Stimulated activated CD8-positive, alpha-beta memory T cell treated with anti-CD3 and anti-CD28 coated beads, Interleukin-7, amount 100 ng/mL, for 24 hours (primary cell): ENCODE data around the gene FSD1L.

Experiments used
- DNase-seq: peaks from one replicate; pipeline ENCODE4 v3.0.0-alpha.2; 2020; ENCODE audit warnings: low read depth

Gene FSD1L

GRCh38 chr9:105435453-105435852 lies 12.4 kb upstream of the FSD1L start:
- DNase-seq: no peak

DNA sequence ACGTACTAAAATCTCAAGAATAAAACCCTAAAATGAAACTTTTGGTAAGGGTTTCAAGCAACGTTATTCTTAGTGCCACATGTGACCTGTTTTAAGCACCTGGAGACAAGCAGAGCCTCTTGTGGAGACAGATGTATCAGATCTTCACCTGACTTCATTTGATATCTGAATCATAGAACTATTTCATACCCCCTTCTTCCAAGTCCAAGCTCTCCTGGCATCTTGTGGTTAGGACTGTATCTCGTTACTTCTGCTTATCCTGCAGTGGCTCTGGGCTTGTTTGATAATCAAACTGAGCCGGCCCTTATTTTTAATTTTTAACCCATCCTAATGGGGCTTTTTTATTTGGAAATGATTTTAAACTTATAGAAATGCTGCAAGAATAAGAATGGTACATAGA lies 11.1 kb upstream of the FSD1L start:
- no peak for DNase-seq

DNA sequence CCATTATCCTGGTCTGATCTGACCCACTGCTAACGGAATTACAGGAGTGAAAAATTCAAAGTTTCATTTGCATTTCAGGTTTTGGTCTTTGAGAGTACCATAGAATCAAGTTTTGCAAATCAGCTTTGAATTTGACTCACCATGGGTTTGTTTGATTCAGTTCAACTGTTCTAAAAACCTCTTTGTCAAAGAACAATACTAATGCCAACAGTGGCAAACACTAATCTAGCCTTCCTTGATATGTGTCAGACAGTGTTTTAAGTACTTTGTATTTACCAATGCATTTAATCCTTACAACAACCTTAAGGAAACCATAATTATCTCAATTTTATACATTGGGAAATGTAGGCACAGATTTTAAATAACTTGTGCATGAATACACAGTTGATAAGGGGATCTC lies 10.1 kb upstream of the FSD1L start:
- DNase-seq: no peak

DNA sequence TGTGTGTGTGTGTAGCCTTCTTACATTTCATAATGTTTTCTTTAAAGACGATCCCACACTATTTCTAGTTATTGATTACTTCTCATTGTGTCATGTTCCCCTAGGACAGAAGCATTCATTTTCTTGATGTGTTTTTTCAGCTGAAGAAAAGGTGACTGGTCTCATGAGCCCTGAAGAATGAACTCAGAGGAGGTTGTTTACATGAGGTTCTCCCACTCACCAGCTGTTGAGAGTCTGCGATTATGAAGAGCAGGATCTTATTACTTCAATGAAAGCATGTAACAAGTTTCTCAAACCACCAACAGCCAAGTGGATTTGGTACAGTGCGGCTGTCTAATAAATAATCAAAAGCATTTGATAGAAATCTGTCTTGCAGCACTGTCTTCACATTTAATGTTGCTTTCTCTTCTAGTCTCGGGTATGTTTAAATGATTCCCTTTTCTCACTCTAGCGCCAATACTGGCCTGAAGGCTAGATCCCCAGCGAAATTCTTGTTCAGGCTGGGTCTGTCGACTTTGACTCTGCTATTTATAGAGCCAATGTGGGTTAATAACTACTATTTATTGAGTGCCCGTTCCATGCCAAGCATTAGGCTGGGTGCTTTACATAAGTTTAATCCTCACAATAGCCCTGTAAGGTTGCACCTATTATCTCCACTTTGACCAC lies 9.6 kb upstream of the FSD1L start:
- no peak for DNase-seq

DNA sequence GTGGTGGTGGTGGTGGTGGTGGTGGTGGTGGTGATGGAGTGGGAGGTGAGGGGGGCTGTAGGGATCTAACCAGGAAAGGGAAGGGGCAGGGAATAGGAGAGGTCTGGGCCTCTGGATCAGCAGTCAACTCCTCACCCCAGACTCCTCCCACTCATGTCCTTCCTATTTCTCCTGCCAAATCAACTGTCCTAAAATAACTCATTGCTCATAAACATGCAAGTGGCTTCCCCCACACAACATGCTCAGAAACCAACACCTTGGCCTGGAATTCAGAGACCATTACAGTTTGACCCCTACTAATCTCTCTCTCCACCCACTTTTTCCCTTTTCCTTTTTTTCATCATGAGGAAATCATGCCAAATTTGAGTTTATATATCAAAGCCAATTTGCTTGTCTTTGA lies 8.4 kb upstream of the FSD1L start:
- no peak for DNase-seq

- no peak for DNase-seq
These were observed 6.1 kb upstream of the FSD1L start for GRCh38 chr9:105441616-105442160.

GRCh38 chr9:105443121-105443520 lies 4.7 kb upstream of the FSD1L start:
- no peak for DNase-seq

DNA sequence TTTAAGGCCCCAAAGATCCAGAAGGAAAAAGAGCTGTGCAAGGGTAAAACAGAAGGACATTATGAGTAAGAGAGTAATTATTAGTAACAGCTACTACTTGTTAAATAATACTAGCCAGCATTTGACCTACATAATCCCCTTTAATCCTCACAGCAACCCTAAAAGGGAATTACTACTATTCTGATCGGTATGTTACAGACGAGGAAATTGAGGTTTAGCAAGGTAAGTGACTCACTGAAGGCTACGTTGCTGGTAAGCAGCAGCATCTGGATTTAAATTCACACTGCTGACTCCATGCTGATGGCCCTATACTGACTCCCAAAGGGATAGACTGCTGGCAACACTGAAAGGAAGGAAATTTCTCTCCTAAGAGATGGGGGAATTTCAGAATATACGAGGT lies 3.7 kb upstream of the FSD1L start:
- no peak for DNase-seq

DNA sequence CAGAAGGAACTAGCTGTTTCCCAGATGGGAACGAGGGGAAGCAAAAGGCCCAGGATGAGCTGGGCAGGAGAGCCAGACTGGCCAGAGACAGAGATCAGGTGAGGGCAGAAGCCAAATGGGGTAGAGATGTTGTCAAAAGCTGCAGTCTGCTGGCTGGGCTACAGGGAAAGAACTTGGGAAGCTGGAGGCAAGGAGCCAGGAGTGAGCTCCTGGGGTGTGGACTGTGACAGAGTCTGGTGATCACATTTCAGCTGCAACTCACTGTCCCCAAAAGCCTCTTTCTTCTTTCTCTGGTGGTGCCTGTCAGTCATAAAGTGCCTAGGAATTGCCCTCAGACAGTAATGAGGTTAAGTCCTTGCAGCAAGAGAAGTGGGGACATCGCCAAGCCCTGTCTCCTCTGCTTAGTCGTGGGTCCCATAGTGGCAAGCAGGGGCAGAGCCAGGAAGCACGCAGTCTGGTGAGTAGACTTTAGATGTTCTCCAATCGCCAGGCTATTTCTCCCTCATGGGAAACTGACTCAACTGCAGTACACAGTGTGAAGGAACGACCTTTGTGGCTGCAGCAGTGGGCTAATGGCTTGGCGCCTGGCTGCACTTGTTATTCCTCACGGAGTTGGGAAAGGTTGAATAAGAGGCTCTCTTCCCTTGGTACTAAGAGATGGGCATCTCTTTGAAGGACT lies 2.5 kb upstream of the FSD1L start:
- DNase-seq: no peak

DNA sequence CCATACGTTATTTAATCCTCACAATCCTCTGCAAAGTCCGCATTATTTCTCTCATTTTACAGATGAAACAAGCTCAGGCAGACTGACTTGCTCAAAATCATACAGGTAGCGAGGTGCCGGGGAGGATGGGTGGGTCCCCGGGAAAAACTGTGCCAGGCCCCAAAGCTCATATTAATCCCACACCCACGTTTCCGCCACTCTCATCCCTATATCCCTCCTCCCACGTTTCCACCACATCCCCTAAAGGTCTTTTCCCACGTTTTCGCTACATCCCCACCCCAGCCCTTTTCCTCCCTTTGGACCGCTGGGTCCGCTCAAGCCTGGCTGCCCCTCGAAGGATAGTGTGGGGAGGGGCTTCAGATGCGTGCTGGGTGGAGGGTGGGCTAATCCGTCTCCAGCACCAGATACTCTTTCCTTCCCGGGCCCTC lies 434 bp upstream of the FSD1L start:
- DNase-seq: no peak

- DNase-seq: no peak
These were observed 1.2 kb downstream of the FSD1L start for GRCh38 chr9:105449081-105449480.

- no peak for DNase-seq
These were observed 4.4 kb downstream of the FSD1L start for GRCh38 chr9:105452185-105452584.

DNA sequence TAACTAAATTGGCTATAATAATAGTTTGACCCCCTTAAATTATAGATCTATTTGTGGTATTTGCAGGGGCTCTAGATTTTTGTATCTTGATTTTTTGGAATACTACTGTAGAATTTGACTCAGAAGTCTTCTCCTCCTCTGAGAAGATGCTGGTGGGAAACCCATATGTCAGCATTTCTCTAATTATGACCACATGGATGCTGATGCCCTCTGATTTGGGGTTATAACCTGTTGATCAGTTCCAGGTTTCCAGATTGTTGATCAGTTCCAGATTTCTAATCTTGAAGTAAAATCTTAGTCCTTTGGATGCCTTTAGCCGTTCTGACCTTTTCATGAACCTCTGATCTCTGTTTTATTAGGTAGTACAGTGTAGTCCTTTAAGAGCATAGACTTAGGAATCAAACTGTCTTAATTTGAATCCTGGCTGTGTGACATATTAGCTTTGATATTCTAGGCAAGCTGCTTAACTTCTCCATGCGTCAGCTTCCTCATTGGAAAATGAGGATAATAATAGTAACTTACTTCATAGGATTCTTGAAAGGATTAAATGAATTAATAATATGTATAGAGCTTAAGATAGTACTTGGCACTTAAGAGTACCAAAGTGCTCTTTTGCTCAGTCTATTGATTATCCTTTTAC lies 8.1 kb downstream of the FSD1L start:
- no peak for DNase-seq

- no peak for DNase-seq
These were observed 9.9 kb downstream of the FSD1L start for GRCh38 chr9:105457560-105458294.

DNA sequence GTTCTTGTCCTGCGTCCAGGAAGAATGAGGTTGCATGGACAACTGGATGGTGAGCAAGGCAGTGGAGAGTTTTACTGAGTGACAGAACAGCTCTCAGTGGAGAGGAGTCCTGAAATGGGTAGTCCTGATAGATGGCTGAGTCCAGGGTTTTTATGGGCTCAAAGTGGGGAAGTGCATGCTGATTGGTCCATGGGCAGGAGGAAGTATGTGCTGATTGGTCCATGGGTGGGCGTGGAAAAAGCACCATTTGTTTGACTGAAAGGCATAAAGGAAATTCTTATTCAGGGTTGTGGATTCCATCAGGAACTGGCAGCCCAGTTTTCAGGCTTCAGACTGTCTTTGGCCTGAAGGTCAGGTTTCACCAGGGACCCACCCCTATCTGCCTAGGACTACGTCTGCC lies 10.6 kb downstream of the FSD1L start:
- no peak for DNase-seq

DNA sequence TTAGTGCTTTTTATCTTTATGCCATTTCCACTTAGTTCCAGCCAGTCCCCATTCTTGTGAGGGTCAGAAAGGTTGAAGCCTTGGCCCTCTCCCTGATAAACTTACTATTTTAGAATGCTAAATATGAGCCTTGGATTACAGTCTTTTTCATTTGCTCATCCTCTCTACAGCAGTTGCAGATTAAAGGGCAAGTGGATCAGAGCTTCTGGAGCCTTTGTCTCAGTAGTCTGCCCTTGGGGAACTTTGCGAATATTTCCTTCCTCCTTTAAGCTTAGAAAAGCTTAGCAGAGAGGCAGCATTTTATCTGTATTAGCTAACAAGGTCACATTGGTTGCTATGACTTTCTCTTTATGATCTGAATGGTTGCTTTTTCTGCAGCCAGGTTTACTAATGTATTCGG lies 11.5 kb downstream of the FSD1L start:
- no peak for DNase-seq

DNA sequence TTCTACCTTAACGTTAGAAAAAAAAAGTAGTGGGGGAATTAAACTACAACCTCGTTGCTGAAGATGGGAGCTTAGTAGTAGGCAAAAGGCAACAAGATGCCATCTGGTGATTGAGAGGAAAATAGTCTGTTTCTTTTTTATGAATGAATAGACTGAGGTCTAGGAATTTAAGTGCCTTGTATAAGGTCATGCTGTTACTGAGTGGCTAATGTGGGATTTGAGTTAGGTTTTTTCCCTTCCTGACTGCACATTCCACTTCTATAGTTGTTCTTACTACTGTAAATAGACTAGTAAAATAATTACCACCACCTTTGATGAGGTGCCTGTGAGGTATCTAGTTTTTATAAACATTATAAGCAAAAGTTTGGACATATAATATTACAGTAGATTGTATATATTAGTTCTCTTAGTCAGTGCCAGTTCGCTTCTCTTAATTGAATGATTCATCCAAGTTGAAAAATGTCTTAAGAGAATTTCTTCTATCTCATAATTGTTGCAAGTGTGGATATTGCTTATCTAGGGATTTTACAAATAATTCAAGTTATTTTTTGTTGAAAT lies 19.1 kb downstream of the FSD1L start:
- DNase-seq: no peak

DNA sequence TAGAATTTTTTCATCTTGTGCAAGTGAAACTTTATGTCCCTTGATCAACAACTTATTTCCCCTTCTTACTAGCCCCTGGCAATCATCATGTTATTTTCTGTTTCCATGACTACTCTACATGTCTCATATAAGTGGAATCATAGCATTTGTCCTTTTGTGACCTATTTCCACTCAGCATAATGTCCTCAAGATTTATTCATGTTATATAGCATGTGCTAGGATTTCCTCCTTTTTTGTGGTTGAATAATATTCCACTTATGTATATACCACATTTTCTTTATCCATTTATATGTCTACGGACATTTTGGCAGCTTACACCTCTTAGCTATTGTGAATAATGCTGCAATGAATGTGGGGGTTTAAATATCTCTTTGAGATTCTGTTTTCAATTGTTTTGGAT lies 21.0 kb downstream of the FSD1L start:
- DNase-seq: no peak

DNA sequence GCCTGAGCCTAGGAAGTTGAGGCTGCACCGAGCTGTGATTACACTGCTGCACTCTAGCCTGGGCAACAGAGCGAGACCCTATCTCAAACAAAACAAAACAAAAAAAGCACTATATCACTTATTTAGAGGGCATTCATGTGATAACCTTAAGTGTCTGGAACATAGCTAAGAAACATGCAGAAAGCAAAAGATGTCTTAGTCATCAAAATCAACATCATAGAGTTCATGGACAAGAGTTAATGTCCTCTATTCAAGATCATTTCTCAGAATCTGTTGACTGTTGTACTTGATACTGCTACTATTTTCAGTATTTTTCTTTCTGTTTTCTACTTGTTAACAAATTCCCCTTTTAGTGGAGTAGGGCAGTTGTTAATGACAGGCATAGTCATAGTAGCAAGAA lies 25.4 kb downstream of the FSD1L start:
- DNase-seq: no peak

DNA sequence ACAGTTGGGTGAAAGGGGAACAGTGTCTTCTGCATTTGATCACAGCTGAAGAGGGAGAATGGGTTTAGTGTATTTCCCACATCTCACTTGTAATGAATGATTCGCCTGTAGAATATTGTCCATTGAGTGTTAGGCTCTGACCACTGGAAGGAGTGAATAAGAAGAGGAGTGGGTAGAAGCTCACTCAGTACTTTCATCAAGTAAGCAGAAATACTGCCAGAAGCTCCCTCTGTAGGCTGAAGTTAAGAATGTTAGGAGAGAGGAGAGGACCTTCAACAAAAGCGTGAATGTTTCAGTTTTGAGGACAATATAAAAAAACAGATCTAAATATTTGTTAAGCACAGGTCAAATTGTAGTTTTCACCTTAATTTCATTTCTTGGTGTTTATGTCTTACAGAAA lies 27.5 kb downstream of the FSD1L start:
- DNase-seq: no peak

- no peak for DNase-seq
These were observed 32.0 kb downstream of the FSD1L start for GRCh38 chr9:105479846-105480245.

DNA sequence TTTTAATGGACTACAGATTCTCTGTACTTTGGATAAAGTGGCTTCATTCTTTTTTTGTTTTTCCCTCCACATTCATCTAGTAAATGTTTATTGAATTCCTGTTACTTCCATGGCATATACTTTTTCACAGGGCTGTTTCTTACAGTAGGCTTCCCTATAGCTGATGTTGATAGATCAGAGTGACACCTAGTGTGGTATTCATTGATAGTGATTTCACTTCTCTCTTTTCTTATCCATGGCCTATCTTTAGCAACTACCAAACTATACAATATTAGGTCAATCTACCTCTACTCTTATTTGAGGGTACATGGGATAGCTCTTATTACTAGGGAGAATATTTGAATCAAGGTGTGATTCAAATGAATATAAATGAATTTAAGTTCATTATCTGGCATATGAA lies 35.8 kb downstream of the FSD1L start:
- no peak for DNase-seq
